Astrocyte of the spinal cord (primary cell): ENCODE results near the gene AHSG.
A peak's percentile ranks its signal among the peaks of the same experiment; 100 is the strongest.

Source experiments
- DNase-seq: peaks from one replicate; pipeline ENCODE4 v3.0.0; 2011; ENCODE audit warnings: low read depth, low spot score
- H3K4me3 ChIP-seq: 2 replicates; pipeline ENCODE4 v1.5.1; 2011; ENCODE audit warnings: low read depth, mild to moderate bottlenecking, low read length, moderate library complexity
- CTCF ChIP-seq: IDR thresholded peaks from 2 replicates; pipeline ENCODE4 v1.5.1; 2012; ENCODE audit warnings: low read depth, mild to moderate bottlenecking, low read length, inconsistent platforms
- in situ Hi-C: cut with HindIII; loops from 2 replicates; pipeline ENCODE4 v1.10.0; 2017; ENCODE audit warnings: low sequenced_read_pairs

AHSG gene

GRCh38 chr3:186616299-186616617 is 3.4 kb downstream of the AHSG start:
- H3K4me3 ChIP-seq, result no peak overlapping the region
- DNase-seq, result no peak
- TF ChIP-seq CTCF, result no peak
- in situ Hi-C loops, result no loop called here

GRCh38 chr3:186617036-186617946 is 4.4 kb downstream of the AHSG start:
- in situ Hi-C loops, result no loop called here
- H3K4me3 ChIP-seq, result peak overlapping the region; percentile 16
- DNase-seq, result peak; percentile 92
- TF ChIP-seq CTCF, result peak; percentile 96

GRCh38 chr3:186618318-186618938 is 5.6 kb downstream of the AHSG start:
- in situ Hi-C loops, result no loop called here
- no peak for TF ChIP-seq CTCF
- H3K4me3 ChIP-seq, result no peak overlapping the region
- DNase-seq, result no peak

- TF ChIP-seq CTCF, result no peak
- in situ Hi-C loops, result no loop called here
- no peak for DNase-seq
- no peak overlapping the region for H3K4me3 ChIP-seq
These were observed 6.9 kb downstream of the AHSG start for GRCh38 chr3:186619787-186620212.

- in situ Hi-C loops, result no loop called here
- TF ChIP-seq CTCF, result no peak
- DNase-seq, result no peak
- H3K4me3 ChIP-seq, result no peak overlapping the region
These were observed 7.6 kb downstream of the AHSG start for GRCh38 chr3:186620213-186621092.

- no peak overlapping the region for H3K4me3 ChIP-seq
- TF ChIP-seq CTCF, result no peak
- no peak for DNase-seq
- in situ Hi-C loops, result no loop called here
These were observed 9.2 kb downstream of the AHSG start for GRCh38 chr3:186621894-186622650.
